ENCODE results near the gene TMEM119.
A peak's percentile ranks its signal among the peaks of the same experiment; 100 is the strongest.

The TMEM119 gene

GRCh38 chr12:108597559-108598471 is at the start of gene TMEM119:
TSS of gene TMEM119 (minus strand) at chr12:108598084. CDS start at chr12:108592383, 5,701 bp downstream.
- DNase-seq (ENCODE audit: low read depth in 2 of 2), result peak; percentile 72 to 80

DNA sequence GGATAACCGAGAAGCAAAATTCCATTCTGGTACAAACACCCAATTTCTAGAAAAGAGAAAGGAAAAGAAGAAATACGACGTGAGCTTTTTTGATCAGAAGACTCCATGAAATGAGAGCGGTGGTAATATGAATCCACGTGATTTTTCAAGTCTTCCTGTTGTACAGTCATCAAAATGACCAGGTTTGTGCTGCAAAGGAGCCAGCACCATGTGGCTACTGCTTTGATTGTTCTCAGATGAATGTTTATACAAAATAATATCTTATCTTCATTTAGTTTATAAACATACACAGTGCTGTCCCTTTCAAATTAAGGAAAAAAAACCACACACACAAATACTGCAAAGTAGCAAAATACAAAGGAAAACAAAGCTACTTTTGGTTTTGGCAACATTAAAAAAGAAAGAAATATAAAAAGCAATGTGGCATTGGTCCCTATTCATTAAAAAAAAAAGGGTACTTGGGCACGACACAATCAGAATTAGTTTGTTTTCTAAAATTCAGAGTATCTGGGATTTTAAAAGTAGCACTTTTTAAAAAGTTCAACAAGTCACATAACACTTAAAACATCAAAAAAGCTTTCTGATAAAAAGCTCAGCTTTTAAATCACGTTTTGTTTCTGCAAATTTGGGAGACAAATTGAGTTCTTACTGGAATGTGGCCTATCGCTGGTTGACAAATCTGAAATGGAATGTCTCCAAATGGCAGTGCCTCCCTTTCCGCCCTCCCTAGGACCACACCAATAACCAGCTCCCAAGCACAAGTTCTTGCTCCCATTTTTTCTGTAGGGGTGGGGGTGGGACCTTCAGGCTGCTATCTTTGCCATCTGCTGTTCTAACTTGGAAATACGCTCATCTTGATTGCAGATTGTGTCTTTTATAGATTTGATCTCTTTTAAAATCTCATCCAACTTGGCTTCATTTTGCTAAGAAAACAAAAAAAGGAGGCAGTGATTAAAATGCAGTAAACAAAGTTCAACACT is 49.0 kb upstream of the TMEM119 start:
- no peak for DNase-seq (ENCODE audit: low read depth in 2 of 2)

DNA sequence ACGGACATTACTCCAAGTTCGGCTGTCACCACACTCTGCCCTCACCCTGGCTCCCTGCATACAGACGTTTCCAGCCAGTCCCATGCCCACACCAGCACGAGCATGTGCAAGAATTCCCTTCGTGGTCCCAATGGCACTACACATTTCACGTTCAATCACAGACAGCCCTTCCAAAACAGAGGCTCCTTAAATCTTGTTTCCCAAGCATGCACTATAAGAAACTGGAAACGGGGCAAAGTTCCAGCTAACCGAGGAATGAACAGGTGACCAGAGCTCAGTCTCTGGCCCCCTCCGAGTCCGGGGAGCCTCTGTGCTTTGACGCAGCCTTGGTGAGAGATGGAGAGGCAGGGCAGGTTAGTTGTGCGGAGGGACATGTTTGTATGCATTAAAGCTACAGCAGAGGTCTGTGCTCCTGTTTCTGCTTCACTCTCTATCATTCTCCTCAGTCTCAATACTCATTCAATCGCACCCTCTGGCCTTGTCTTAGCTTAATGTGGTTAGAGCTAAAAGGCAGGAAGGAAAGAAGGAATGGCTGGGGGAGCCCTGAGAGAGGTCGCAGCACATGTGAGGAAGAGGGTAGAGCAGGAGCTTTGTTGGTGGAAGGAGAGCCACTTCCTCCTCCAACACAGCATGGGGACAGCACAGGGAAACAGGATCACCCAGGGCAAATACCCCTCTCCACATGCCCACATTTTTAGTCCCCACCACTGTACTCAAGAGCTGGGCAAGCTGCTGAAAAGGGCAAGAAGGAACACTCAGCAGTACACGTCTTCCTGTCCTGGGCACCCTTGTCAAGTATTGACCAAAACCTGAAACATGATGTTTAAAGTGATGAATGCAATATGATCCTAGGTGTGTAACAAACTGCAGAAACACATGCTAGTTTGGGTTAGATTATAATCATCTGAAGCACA is 48.1 kb upstream of the TMEM119 start:
- DNase-seq (ENCODE audit: low read depth in 2 of 2), result no peak

GRCh38 chr12:108644811-108645120 is 46.9 kb upstream of the TMEM119 start:
- DNase-seq (ENCODE audit: low read depth in 2 of 2), result no peak

GRCh38 chr12:108643941-108644810 is 46.3 kb upstream of the TMEM119 start:
- no peak for DNase-seq (ENCODE audit: low read depth in 2 of 2)

DNA sequence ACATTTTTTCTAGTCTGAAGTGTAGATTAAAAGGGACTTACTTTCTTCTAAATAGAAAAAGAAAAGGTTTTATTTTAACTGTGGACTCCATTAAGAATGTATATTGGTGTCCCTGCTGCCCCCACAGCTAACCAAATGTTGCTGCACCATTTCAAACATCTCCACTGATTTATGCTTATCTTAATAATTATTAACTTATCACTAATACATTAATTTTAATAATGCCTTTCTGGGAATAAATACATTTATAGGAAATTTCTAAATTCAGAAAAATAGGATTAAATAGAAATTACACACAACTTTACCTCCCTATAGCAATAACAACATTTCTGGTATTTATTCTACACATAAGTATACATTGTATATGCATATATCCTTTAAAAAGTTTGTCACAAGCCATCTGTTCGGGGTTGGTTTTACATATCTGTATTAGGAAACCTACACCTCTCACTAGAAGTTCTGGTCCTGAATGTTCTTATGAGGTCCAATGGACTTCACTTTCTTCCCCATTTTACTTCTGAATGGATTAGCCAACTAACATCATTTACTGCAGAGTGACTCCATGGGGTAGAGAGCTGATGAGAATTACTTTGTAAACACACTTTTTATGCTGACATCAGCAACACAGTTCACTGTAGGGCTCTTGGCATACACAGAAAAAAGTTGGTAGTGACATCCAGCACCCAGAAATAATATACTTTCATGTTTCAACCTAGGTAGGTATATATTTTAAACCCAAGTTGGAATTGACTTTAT is 45.2 kb upstream of the TMEM119 start:
- DNase-seq (ENCODE audit: low read depth in 2 of 2), result no peak

DNA sequence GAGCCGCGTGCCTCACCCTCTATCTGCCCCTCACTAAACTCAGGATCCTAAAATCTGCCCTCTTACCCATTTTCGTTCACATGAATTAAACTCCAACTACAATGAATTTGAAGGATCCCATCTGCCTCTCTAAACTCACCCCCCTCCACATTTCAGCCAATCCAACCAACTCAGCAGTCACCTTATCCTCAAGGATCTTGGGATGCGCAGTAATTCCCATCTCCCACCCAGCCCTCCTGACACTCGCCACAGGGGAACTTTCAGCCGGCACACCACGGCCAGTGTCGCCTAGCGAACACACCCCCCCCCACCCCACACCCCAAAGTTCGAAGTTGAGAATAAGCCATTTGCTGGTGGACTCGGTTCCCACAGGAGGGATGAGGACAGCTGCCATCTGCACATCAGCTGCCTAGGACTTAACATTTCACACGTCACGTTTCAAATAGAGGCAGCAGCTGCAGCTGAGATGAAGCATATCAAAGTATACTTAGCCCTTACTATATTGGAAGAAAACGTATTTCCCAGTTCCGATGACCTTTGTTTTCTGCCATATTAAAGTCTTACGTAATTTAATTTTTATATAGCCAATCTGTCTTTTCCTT is 44.5 kb upstream of the TMEM119 start:
- DNase-seq (ENCODE audit: low read depth in 2 of 2), result no peak

GRCh38 chr12:108641446-108642268 is 43.8 kb upstream of the TMEM119 start:
- no peak for DNase-seq (ENCODE audit: low read depth in 2 of 2)

GRCh38 chr12:108640802-108641445 is 43.0 kb upstream of the TMEM119 start:
- DNase-seq (ENCODE audit: low read depth in 2 of 2), result no peak

GRCh38 chr12:108638997-108639822 is 41.3 kb upstream of the TMEM119 start:
- DNase-seq (ENCODE audit: low read depth in 2 of 2), result no peak

GRCh38 chr12:108638141-108638827 is 40.4 kb upstream of the TMEM119 start:
- DNase-seq (ENCODE audit: low read depth in 2 of 2), result no peak

DNA sequence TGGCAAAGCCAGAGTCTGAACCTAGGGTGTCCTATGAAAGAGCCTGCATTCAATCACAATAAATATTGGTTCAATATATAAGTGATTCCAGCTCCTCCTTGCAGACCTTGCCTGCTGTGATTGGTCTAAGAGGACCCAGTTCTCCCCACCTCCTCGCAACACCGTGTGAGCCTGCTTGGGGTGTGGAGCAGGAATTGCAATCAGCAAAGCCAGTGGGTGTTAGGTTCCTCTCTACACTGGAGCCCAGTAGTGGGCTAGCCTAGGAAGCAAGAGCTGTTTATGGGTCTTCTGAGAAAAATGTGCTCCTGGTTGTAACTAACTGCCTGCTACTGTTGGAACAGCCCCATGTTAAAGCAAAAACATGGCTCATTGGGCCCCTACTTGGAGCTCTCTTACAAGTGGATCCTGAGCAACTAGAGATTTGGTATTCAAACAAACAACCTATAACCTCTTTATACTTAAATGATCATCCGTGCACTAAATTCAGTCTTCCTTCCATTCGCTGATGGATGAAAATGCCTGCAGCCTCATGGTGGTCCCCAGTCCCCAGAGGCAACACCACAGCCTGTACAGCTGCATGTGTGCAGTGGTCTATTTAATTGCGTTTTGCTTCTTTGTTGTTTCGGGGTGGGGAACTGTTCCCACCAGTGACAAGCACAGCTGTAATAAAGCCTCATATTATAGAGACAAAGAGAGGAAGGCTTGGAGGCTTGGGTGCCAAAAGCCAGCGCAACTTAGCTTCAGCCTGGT is 39.5 kb upstream of the TMEM119 start:
- no peak for DNase-seq (ENCODE audit: low read depth in 2 of 2)

DNA sequence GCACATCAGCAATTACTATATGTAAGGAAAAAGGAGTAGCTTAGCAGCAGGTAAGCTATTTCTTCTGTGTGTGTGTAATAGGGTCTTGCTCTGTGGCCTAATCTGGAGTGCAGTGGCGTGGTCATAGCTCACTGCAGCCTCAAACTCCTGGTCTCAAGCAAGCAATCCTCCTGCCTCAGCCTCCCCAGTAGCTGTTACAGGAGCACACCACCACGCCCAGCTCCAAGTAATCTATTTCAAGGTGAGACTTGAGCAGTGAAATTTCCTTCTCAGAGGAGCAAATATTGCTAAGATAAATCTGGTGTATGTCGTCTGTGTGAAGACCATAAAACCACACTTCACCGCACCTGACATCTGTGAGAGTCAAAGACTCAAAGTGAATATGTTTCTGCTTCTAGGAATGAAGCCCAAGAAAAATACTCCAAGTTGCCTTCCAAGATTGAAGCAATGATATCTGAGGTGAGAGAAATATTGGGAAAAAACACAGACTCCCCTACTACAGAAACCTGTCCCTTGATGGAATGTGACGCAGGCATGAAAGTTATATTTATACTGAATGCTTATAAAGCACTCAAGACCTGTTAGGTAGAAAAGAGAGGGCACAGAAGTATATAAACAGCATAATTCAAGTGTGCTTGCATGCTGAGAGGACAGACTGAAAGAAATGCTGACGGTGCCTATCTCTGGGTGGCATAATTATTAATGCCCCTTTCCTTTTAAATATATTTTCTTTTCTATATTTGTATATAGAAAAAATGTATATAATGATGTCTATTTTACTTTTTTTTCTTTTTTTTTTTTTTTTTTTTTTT is 38.3 kb upstream of the TMEM119 start:
- DNase-seq (ENCODE audit: low read depth in 2 of 2), result no peak

- no peak for DNase-seq (ENCODE audit: low read depth in 2 of 2)
Measured at GRCh38 chr12:108635201-108635996, 37.5 kb upstream of the TMEM119 start.
